GM10266 (cell line): Measurements from ENCODE around the gene NMT1.

ENCODE experiments used
- DNase-seq: peaks from one replicate; pipeline ENCODE4 v3.0.0; 2012; ENCODE audit errors: extremely low spot score
- TF ChIP-seq, protein P1 (sequence below): IDR thresholded peaks from 2 replicates; pipeline ENCODE4 v1.5.1; 2012; ENCODE audit warnings: mild to moderate bottlenecking, low read depth; ENCODE audit not compliant: control insufficient read depth, insufficient read depth; ENCODE audit errors: missing control alignments

Gene NMT1

DNA sequence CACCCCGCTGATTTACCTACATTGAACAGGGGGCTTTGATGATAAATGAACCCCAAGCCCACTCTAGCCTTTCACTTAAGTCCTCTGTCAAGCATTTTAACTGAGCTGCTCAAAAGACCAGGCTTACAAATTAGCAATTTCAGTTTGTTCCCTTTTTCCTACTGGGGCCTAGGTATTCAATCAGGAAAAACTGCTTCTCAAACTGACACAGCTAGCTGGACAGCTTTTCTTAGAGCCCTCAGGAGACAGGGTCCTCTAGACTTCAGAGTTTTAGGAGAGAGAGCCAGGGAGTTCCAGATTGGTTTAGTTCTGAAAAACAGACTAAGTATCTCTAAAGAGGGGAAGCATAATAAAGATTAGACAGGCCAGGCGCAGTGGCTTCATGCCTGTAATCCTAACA lies 94.4 kb downstream of the NMT1 start:
- no peak for DNase-seq
- TF ChIP-seq, protein P1, sequence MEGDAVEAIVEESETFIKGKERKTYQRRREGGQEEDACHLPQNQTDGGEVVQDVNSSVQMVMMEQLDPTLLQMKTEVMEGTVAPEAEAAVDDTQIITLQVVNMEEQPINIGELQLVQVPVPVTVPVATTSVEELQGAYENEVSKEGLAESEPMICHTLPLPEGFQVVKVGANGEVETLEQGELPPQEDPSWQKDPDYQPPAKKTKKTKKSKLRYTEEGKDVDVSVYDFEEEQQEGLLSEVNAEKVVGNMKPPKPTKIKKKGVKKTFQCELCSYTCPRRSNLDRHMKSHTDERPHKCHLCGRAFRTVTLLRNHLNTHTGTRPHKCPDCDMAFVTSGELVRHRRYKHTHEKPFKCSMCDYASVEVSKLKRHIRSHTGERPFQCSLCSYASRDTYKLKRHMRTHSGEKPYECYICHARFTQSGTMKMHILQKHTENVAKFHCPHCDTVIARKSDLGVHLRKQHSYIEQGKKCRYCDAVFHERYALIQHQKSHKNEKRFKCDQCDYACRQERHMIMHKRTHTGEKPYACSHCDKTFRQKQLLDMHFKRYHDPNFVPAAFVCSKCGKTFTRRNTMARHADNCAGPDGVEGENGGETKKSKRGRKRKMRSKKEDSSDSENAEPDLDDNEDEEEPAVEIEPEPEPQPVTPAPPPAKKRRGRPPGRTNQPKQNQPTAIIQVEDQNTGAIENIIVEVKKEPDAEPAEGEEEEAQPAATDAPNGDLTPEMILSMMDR: no peak

DNA sequence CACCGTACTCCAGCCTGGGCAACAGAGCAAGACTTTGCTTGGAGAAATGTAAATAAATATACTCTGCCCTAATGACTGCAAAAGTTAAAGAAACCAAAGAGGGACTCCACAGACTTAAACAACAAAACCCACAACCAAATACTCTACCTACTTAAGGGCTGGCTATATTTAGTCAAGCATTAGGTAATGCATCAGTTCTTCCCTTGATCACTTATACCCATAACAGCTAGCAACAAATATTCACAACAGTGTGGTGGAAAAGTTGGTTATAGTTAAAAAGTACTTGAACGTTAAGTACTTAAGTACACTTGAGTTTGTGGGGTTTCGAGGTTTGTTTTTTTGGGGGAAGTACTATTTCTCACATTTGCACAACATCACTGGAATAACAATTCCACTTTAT lies 95.1 kb downstream of the NMT1 start:
- DNase-seq: no peak
- TF ChIP-seq, protein P1: no peak
